Measurements from ENCODE around the gene HIKESHI. TPM values are rescaled to one million over a fixed set of nuclear protein-coding genes. Genes with fewer than 3 reads are reported as not detected.

The HIKESHI gene
- total and polyA plus RNA-seq, 2 donors (not counting 1 experiment from before 2014, with no cell fraction given), result 24.4 to 28.0 TPM

DNA sequence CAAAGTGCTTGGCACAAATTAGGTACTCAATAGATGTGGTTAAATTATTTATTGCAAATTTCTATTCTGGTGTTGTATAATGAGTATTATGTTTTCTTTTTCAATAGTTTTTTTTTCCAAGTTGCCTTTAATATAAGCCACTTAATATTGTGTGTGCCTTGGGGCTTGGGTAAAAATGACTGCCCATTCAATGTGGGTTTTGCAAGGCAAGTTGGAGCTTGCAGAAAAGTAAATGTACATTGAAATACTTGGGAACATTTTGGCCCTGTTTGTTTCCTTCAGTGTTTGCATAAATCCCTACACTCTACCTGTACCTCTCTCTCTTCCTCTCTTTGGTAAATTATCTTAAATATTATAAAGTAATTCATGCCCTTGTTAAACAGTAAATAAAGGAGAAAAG, 70.5 kb downstream of the HIKESHI start:
- H3K27ac Mint-ChIP-seq, result no peak overlapping the region
- CTCF ChIA-PET, result no interaction called here
- peaks cover 6% of the 10 kb centered on the region for H3K27me3 Mint-ChIP-seq
- no peaks in the 10 kb centered on the region for H3K79me2 ChIP-seq (ENCODE audit: control insufficient read depth, insufficient read depth, low read length)
- no peaks in the 10 kb centered on the region for H3K36me3 ChIP-seq (replicated peaks in 1 of 2; ENCODE audit: control extremely low read depth in 1 of 2, control insufficient read depth in 1 of 2, extremely low read depth in 1 of 2, insufficient read depth in 2 of 2, low read length in 1 of 2)
- H3K4me3 Mint-ChIP-seq, result no peak overlapping the region
- peaks cover 0 to 7% (median 1%) of the 10 kb centered on the region in 3 donors for H3K9me3 ChIP-seq (ENCODE audit: control extremely low read depth in 1 of 3, control insufficient read depth in 2 of 3, insufficient read depth in 1 of 3, low read length in 2 of 3)
- no peak for DNase-seq
- no peaks in the 10 kb centered on the region for H4K20me1 ChIP-seq (ENCODE audit: control insufficient read depth, insufficient read depth, low read length, poor library complexity, severe bottlenecking)
- POLR2A ChIA-PET, result no interaction called here
- no peaks in the 10 kb centered on the region for H3K27me3 ChIP-seq (replicated peaks in 1 of 4; ENCODE audit: control extremely low read depth in 1 of 4, control insufficient read depth in 3 of 4, insufficient read depth in 4 of 4, low read length in 3 of 4)
- peaks cover 2% of the 10 kb centered on the region for H3K9me3 Mint-ChIP-seq (ENCODE audit: insufficient read depth)
- H2AFZ ChIP-seq (ENCODE audit: insufficient read depth, low read depth, low read length, poor library complexity, severe bottlenecking), result no peak overlapping the region
- no peaks in the 10 kb centered on the region for H3K4me1 ChIP-seq (ENCODE audit: control insufficient read depth in 2 of 2, insufficient read depth in 2 of 2, low read length in 2 of 2)
- intact Hi-C loops (cut with micrococcal nuclease), result no loop called here
- TF ChIP-seq, protein P1, sequence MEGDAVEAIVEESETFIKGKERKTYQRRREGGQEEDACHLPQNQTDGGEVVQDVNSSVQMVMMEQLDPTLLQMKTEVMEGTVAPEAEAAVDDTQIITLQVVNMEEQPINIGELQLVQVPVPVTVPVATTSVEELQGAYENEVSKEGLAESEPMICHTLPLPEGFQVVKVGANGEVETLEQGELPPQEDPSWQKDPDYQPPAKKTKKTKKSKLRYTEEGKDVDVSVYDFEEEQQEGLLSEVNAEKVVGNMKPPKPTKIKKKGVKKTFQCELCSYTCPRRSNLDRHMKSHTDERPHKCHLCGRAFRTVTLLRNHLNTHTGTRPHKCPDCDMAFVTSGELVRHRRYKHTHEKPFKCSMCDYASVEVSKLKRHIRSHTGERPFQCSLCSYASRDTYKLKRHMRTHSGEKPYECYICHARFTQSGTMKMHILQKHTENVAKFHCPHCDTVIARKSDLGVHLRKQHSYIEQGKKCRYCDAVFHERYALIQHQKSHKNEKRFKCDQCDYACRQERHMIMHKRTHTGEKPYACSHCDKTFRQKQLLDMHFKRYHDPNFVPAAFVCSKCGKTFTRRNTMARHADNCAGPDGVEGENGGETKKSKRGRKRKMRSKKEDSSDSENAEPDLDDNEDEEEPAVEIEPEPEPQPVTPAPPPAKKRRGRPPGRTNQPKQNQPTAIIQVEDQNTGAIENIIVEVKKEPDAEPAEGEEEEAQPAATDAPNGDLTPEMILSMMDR (IDR thresholded peaks at IDR 0.05), result no peak
- no peak for TF ChIP-seq EZH2 (IDR thresholded peaks at IDR 0.05; ENCODE audit: borderline replicate concordance, insufficient read depth, low read depth, low read length, poor library complexity, severe bottlenecking)
- no peaks in the 10 kb centered on the region for H3K4me1 Mint-ChIP-seq
- no peak overlapping the region for H3K4me3 ChIP-seq (ENCODE audit: control extremely low read depth in 1 of 5, extremely low read depth in 1 of 5, insufficient read depth in 1 of 5, low read depth in 2 of 5, low read length in 4 of 5)
- no peak overlapping the region for H3K27ac ChIP-seq (ENCODE audit: low read length in 2 of 2)
- ATAC-seq (ENCODE audit: low read depth), result no peak
- no peak overlapping the region for H3K4me2 ChIP-seq (replicated peaks; ENCODE audit: low read depth, low read length, poor library complexity, severe bottlenecking)
- no peak overlapping the region for H3K9ac ChIP-seq (ENCODE audit: low read length)

DNA sequence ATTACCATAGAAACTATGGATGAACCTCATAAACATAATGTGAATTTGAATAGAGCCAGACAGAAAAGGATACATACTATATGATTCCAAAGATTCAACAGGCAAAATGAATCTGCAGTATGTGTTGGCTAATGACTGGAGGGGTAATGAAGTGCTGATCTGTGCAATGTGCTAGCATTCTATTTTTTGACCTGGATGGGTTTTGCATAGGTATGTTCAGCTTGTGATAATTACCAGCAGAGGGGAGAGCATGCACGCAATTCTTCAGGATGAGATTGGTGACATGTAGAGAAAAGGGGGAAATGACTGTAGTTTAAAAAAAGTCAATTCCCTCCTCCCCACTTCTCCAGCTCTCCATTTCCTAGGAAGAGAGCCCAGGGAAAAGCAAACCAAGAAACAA, 72.0 kb downstream of the HIKESHI start:
- Histone ChIP-seq H3K4me3 (ENCODE audit: control extremely low read depth in 1 of 5, extremely low read depth in 1 of 5, insufficient read depth in 1 of 5, low read depth in 2 of 5, low read length in 4 of 5) (no peak overlapping the region), H3K4me1 (ENCODE audit: control insufficient read depth in 2 of 2, insufficient read depth in 2 of 2, low read length in 2 of 2) (no peaks in the 10 kb centered on the region), H3K4me2 (replicated peaks; ENCODE audit: low read depth, low read length, poor library complexity, severe bottlenecking) (no peak overlapping the region), H3K9ac (ENCODE audit: low read length) (no peak overlapping the region), H3K36me3 (replicated peaks in 1 of 2; ENCODE audit: control extremely low read depth in 1 of 2, control insufficient read depth in 1 of 2, extremely low read depth in 1 of 2, insufficient read depth in 2 of 2, low read length in 1 of 2) (no peaks in the 10 kb centered on the region), H2AFZ (ENCODE audit: insufficient read depth, low read depth, low read length, poor library complexity, severe bottlenecking) (no peak overlapping the region), H3K27me3 (replicated peaks in 1 of 4; ENCODE audit: control extremely low read depth in 1 of 4, control insufficient read depth in 3 of 4, insufficient read depth in 4 of 4, low read length in 3 of 4) (no peaks in the 10 kb centered on the region), H3K79me2 (ENCODE audit: control insufficient read depth, insufficient read depth, low read length) (no peaks in the 10 kb centered on the region), H3K27ac (ENCODE audit: low read length in 2 of 2) (no peak overlapping the region), H4K20me1 (ENCODE audit: control insufficient read depth, insufficient read depth, low read length, poor library complexity, severe bottlenecking) (no peaks in the 10 kb centered on the region), H3K9me3 (ENCODE audit: control extremely low read depth in 1 of 3, control insufficient read depth in 2 of 3, insufficient read depth in 1 of 3, low read length in 2 of 3) (peaks cover 0 to 7% (median 1%) of the 10 kb centered on the region in 3 donors)
- WGBS (ENCODE audit: insufficient coverage), result no CpG with 5 or more reads among the region's 1 CpG
- POLR2A ChIA-PET, result no interaction called here
- intact Hi-C loops (cut with micrococcal nuclease), result no loop called here
- no peak for DNase-seq
- ATAC-seq (ENCODE audit: low read depth), result no peak
- Mint-ChIP-seq H3K4me1 (no peaks in the 10 kb centered on the region), H3K27ac (no peak overlapping the region), H3K9me3 (ENCODE audit: insufficient read depth) (peaks cover 2% of the 10 kb centered on the region), H3K27me3 (peaks cover 6% of the 10 kb centered on the region), H3K4me3 (no peak overlapping the region)
- CTCF ChIA-PET, result no interaction called here
- TF ChIP-seq, protein P1 (IDR thresholded peaks at IDR 0.05), result no peak
- no peak for TF ChIP-seq EZH2 (IDR thresholded peaks at IDR 0.05; ENCODE audit: borderline replicate concordance, insufficient read depth, low read depth, low read length, poor library complexity, severe bottlenecking)

Data from B cell (primary cell).